Neural crest cell (in vitro differentiated cells): ENCODE data around the gene C16orf90. TPM values are rescaled to one million over a fixed set of nuclear protein-coding genes. Genes with fewer than 3 reads are reported as not detected.

Source experiments
- DNase-seq: peaks from one replicate; pipeline ENCODE4 v3.0.0; 2021; ENCODE audit warnings: low read depth, mixed read lengths, low spot score
- H3K27ac Mint-ChIP-seq: one replicate; pipeline ENCODE4 v1.8.0; 2021; ENCODE audit warnings: mild to moderate bottlenecking, mixed read lengths; ENCODE audit not compliant: unreplicated experiment
- H3K27me3 Mint-ChIP-seq: 2 replicates; pipeline ENCODE4 v1.8.0; 2021; ENCODE audit warnings: low read depth, mild to moderate bottlenecking, mixed read lengths
- H3K36me3 Mint-ChIP-seq: 2 replicates; pipeline ENCODE4 v1.8.0; 2021; ENCODE audit warnings: low read depth, mild to moderate bottlenecking, mixed read lengths
- H3K4me1 Mint-ChIP-seq: 2 replicates; pipeline ENCODE4 v1.8.0; 2021; ENCODE audit warnings: mixed read lengths
- H3K4me3 Mint-ChIP-seq: one replicate; pipeline ENCODE4 v1.8.0; 2021; ENCODE audit warnings: mild to moderate bottlenecking, mixed read lengths
- H3K9me3 Mint-ChIP-seq: 2 replicates; pipeline ENCODE4 v1.8.0; 2021; ENCODE audit warnings: mixed read lengths
- CTCF ChIP-seq: fragments of 200-600 bp; sonication (generic); conservative IDR thresholded peaks from 2 replicates; pipeline ENCODE4 v1.5.0; 2021; ENCODE audit warnings: antibody characterized with exemption, mild to moderate bottlenecking
- total RNA-seq: library from RNA; stranded (reverse); gene quantifications from 2 replicates; pipeline ENCODE4 v1.2.1, GENCODE V29; 2021

The C16orf90 gene
- total RNA-seq, 1 donor from 2014 or later, result not detected

- no peak overlapping the region for H3K27ac Mint-ChIP-seq
- TF ChIP-seq CTCF, result no peak
- H3K9me3 Mint-ChIP-seq, result no peaks in the 10 kb centered on the region
- H3K36me3 Mint-ChIP-seq, result no peaks in the 10 kb centered on the region
- no peaks in the 10 kb centered on the region for H3K4me1 Mint-ChIP-seq
- no peak overlapping the region for H3K4me3 Mint-ChIP-seq
- no peak for DNase-seq
- H3K27me3 Mint-ChIP-seq, result no peaks in the 10 kb centered on the region
Observed at GRCh38 chr16:3494386-3494973, 809 bp downstream of the C16orf90 start.

GRCh38 chr16:3492356-3492755 lies 2.9 kb downstream of the C16orf90 start:
- Mint-ChIP-seq H3K9me3 (no peaks in the 10 kb centered on the region), H3K4me3 (no peak overlapping the region), H3K27me3 (no peaks in the 10 kb centered on the region), H3K27ac (no peak overlapping the region), H3K36me3 (no peaks in the 10 kb centered on the region), H3K4me1 (no peaks in the 10 kb centered on the region)
- DNase-seq, result no peak
- no peak for TF ChIP-seq CTCF

- H3K27ac Mint-ChIP-seq, result no peak overlapping the region
- H3K4me3 Mint-ChIP-seq, result no peak overlapping the region
- H3K27me3 Mint-ChIP-seq, result no peaks in the 10 kb centered on the region
- no peak for DNase-seq
- TF ChIP-seq CTCF, result no peak
- no peaks in the 10 kb centered on the region for H3K9me3 Mint-ChIP-seq
- no peaks in the 10 kb centered on the region for H3K4me1 Mint-ChIP-seq
- no peaks in the 10 kb centered on the region for H3K36me3 Mint-ChIP-seq
Observed at GRCh38 chr16:3490911-3491629, 4.2 kb downstream of the C16orf90 start.

GRCh38 chr16:3488801-3489200 lies 6.5 kb downstream of the C16orf90 start:
- no peaks in the 10 kb centered on the region for H3K27me3 Mint-ChIP-seq
- H3K4me1 Mint-ChIP-seq, result no peaks in the 10 kb centered on the region
- H3K27ac Mint-ChIP-seq, result no peak overlapping the region
- no peak for DNase-seq
- H3K4me3 Mint-ChIP-seq, result no peak overlapping the region
- H3K36me3 Mint-ChIP-seq, result no peaks in the 10 kb centered on the region
- H3K9me3 Mint-ChIP-seq, result no peaks in the 10 kb centered on the region
- no peak for TF ChIP-seq CTCF

- DNase-seq, result no peak
- no peak for TF ChIP-seq CTCF
- Mint-ChIP-seq H3K4me1 (no peaks in the 10 kb centered on the region), H3K36me3 (peaks cover 4% of the 10 kb centered on the region), H3K4me3 (no peak overlapping the region), H3K27me3 (no peaks in the 10 kb centered on the region), H3K27ac (peak overlapping the region; percentile 43), H3K9me3 (no peaks in the 10 kb centered on the region)
Observed at GRCh38 chr16:3487521-3488410, 7.5 kb downstream of the C16orf90 start.
